HL-60 (cell line): Measurements from ENCODE around the gene ERBB2.

Source experiments
- DNase-seq, 2 experiments: peaks; one replicate each; pipeline ENCODE4 v3.0.0-alpha.2; 2010 to 2020; ENCODE audit warnings: low read depth in 1 of 2, low spot score in 1 of 2
- H3K27ac ChIP-seq: fragments of 250-450 bp; sonication (Bioruptor Pico); replicated peaks from 2 replicates; pipeline ENCODE4 v1.5.1; 2020; ENCODE audit warnings: mild to moderate bottlenecking, moderate library complexity
- H3K27me3 ChIP-seq: fragments of 250-450 bp; sonication (Bioruptor Pico); 2 replicates; pipeline ENCODE4 v1.5.1; 2021; ENCODE audit warnings: mild to moderate bottlenecking, moderate library complexity; ENCODE audit not compliant: insufficient read depth, poor library complexity, severe bottlenecking
- H3K4me3 ChIP-seq: replicated peaks from 2 replicates; pipeline ENCODE4 v1.5.1; 2011; ENCODE audit warnings: mild to moderate bottlenecking, control low read depth, low read length; ENCODE audit not compliant: insufficient read depth
- CTCF ChIP-seq: IDR thresholded peaks from one replicate; pipeline ENCODE4 v1.5.1; 2011; ENCODE audit warnings: low read length, control low read depth, inconsistent platforms; ENCODE audit not compliant: insufficient read depth
- GABPA ChIP-seq: IDR thresholded peaks from 2 replicates; pipeline ENCODE4 v1.6.1; 2012; ENCODE audit warnings: low read depth
- POLR2AphosphoS5 ChIP-seq: IDR thresholded peaks from 2 replicates; pipeline ENCODE4 v1.6.1; 2012; ENCODE audit warnings: low read depth
- REST ChIP-seq: IDR thresholded peaks from 2 replicates; pipeline ENCODE4 v1.6.1; 2012; ENCODE audit warnings: low read depth; ENCODE audit not compliant: insufficient replicate concordance
- SPI1 ChIP-seq: IDR thresholded peaks from 2 replicates; pipeline ENCODE4 v1.6.1; 2012; ENCODE audit warnings: low read depth, mild to moderate bottlenecking, borderline replicate concordance

The ERBB2 gene

GRCh38 chr17:39740357-39741111 lies 40.7 kb downstream of the ERBB2 start:
- TF ChIP-seq REST (no peak), SPI1 (no peak), POLR2AphosphoS5 (no peak)
- Histone ChIP-seq H3K4me3 (no peak overlapping the region), H3K27me3 (peaks cover 60% of the 10 kb centered on the region), H3K27ac (no peak overlapping the region)
- DNase-seq: no peak

GRCh38 chr17:39742126-39742855 lies 42.4 kb downstream of the ERBB2 start:
- Histone ChIP-seq H3K4me3 (no peak overlapping the region), H3K27me3 (peaks cover 51% of the 10 kb centered on the region), H3K27ac (no peak overlapping the region)
- DNase-seq: no peak
- TF ChIP-seq GABPA (no peak), SPI1 (no peak), REST (no peak), POLR2AphosphoS5 (no peak), CTCF (no peak)

- Histone ChIP-seq H3K27me3 (peaks cover 45% of the 10 kb centered on the region), H3K4me3 (no peak overlapping the region), H3K27ac (no peak overlapping the region)
- no peak for DNase-seq
- no peak for TF ChIP-seq CTCF
- no peak for TF ChIP-seq REST
- TF ChIP-seq GABPA: no peak
- no peak for TF ChIP-seq POLR2AphosphoS5
- TF ChIP-seq SPI1: no peak
These were observed 43.1 kb downstream of the ERBB2 start for GRCh38 chr17:39742856-39743436.
